ENCODE measurements around the gene TBPL2. TPM values are rescaled to one million over a fixed set of nuclear protein-coding genes. Genes with fewer than 3 reads are reported as not detected.

The TBPL2 gene
- total and polyA plus RNA-seq, 2 of the 13 experiments (the other 11 are each of a cell fraction or from before 2014, with no cell fraction given) = not detected

- no TSS peak for BruUV-seq (replicated peaks)
- Histone ChIP-seq H3K4me3 (replicated peaks in 1 of 3; ENCODE audit: insufficient read depth in 1 of 3, low read depth in 2 of 3, low read length in 3 of 3) (no peak overlapping the region), H3K4me2 (ENCODE audit: low read depth, low read length) (no peak overlapping the region), H3K79me2 (ENCODE audit: insufficient read depth, low read length) (peaks cover 66% of the 10 kb centered on the region), H3K9ac (ENCODE audit: insufficient read depth, low read depth, low read length) (no peak overlapping the region), H3K36me3 (replicated peaks in 1 of 2; ENCODE audit: control insufficient read depth in 1 of 2, insufficient read depth in 2 of 2, low read length in 2 of 2) (peaks cover 4% of the 10 kb centered on the region in 2 experiments; a peak in 2 of 5 replicates), H2AFZ (ENCODE audit: low read length) (no peak overlapping the region), H3K27ac (ENCODE audit: extremely low read length, insufficient read depth, low read length) (no peak overlapping the region), H3K27me3 (ENCODE audit: control insufficient read depth in 1 of 2, insufficient read depth in 2 of 2, low read length in 2 of 2) (no peaks in the 10 kb centered on the region), H3K4me1 (ENCODE audit: insufficient read depth, low read length) (peaks cover 5% of the 10 kb centered on the region), H4K20me1 (ENCODE audit: insufficient read depth, low read length) (no peaks in the 10 kb centered on the region), H3K9me3 (ENCODE audit: low read length) (no peaks in the 10 kb centered on the region)
- no peak for FAIRE-seq
- no peak for TF ChIP-seq FOXK2 (IDR thresholded peaks at IDR 0.05)
- TF ChIP-seq, protein P1, sequence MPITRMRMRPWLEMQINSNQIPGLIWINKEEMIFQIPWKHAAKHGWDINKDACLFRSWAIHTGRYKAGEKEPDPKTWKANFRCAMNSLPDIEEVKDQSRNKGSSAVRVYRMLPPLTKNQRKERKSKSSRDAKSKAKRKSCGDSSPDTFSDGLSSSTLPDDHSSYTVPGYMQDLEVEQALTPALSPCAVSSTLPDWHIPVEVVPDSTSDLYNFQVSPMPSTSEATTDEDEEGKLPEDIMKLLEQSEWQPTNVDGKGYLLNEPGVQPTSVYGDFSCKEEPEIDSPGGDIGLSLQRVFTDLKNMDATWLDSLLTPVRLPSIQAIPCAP (CRISPR knock-in tag; IDR thresholded peaks at IDR 0.05; ENCODE audit: low read depth) = no peak
- no peak for TF ChIP-seq ZNF263 (CRISPR knock-in tag; IDR thresholded peaks at IDR 0.05)
- TF ChIP-seq ZC3H13 (CRISPR knock-in tag; IDR thresholded peaks at IDR 0.05) = no peak
- TF ChIP-seq MIER2 (CRISPR knock-in tag; IDR thresholded peaks at IDR 0.05) = no peak
- no peak for TF ChIP-seq ZNF841 (CRISPR knock-in tag; IDR thresholded peaks at IDR 0.05; ENCODE audit: borderline replicate concordance)
- ATAC-seq = no peak
- POLR2A ChIA-PET = no interaction called here
- no peak for DNase-seq (ENCODE audit: low spot score)
- CTCF ChIA-PET (ENCODE audit: low intra/inter-chr PET ratio, low total read pairs) = no interaction called here
- in situ Hi-C loops (cut with HindIII; ENCODE audit: extremely low pct_ligation_motif_present, low pct_unique_long_range_greater_than_20kb) = no loop called here
- WGBS (ENCODE audit: low lambda C conversion rate) = 95% methylated on average over 5 of the region's 5 CpGs
- intact Hi-C loops (cut with micrococcal nuclease; ENCODE audit: unreplicated experiment) = no loop called here
Measured at GRCh38 chr14:55404173-55404854, 36.1 kb downstream of the TBPL2 start.

DNA sequence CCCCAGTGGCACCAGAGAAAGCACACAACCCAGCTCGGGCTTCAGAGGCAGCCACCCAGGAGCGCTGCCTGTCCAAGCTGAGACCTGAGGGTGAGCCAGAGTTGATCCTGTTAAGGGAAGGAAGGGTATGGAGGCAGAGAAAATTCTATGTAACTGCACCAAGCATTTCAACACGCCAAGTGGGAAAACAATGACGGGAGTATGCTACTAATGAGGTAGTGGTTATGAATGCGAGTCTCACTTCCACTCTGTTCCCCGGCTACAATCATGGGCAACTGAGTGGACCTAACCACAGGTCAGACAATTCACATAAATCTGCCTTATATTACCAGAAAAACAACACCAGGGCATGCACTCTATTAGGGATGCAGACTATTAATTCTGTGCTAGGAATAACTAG lies 38.7 kb downstream of the TBPL2 start:
- peaks cover 57% of the 10 kb centered on the region for H3K79me2 ChIP-seq (ENCODE audit: insufficient read depth, low read length)
- FAIRE-seq = no peak

More for the DNA sequence above, 38.7 kb downstream of the TBPL2 start:
- ATAC-seq = no peak
- in situ Hi-C loops (cut with HindIII; ENCODE audit: extremely low pct_ligation_motif_present, low pct_unique_long_range_greater_than_20kb) = no loop called here
- no peaks in the 10 kb centered on the region for H3K27me3 ChIP-seq (ENCODE audit: control insufficient read depth in 1 of 2, insufficient read depth in 2 of 2, low read length in 2 of 2)
- H4K20me1 ChIP-seq (ENCODE audit: insufficient read depth, low read length) = no peaks in the 10 kb centered on the region
- no peak overlapping the region for H3K27ac ChIP-seq (ENCODE audit: extremely low read length, insufficient read depth, low read length)
- no peak overlapping the region for H2AFZ ChIP-seq (ENCODE audit: low read length)
- ChIA-PET CTCF (ENCODE audit: low intra/inter-chr PET ratio, low total read pairs) (no interaction called here), POLR2A (no interaction called here)
- H3K9me3 ChIP-seq (ENCODE audit: low read length) = no peaks in the 10 kb centered on the region
- H3K36me3 ChIP-seq (replicated peaks in 1 of 2; ENCODE audit: control insufficient read depth in 1 of 2, insufficient read depth in 2 of 2, low read length in 2 of 2) = 0 out of 5 replicates have a peak, but pooled peaks cover 0 to 1% of the 10 kb centered on the region in 2 experiments
- BruUV-seq (replicated peaks) = no TSS peak
- H3K4me1 ChIP-seq (ENCODE audit: insufficient read depth, low read length) = no peaks in the 10 kb centered on the region
- 97% methylated on average over 6 of the region's 6 CpGs for WGBS (ENCODE audit: low lambda C conversion rate)
- H3K9ac ChIP-seq (ENCODE audit: insufficient read depth, low read depth, low read length) = no peak overlapping the region
- no peak overlapping the region for H3K4me2 ChIP-seq (ENCODE audit: low read depth, low read length)
- DNase-seq (ENCODE audit: low spot score) = no peak
- intact Hi-C loops (cut with micrococcal nuclease; ENCODE audit: unreplicated experiment) = no loop called here
- no peak overlapping the region for H3K4me3 ChIP-seq (replicated peaks in 1 of 3; ENCODE audit: insufficient read depth in 1 of 3, low read depth in 2 of 3, low read length in 3 of 3)
- no peak for TF ChIP-seq KMT2B (CRISPR knock-in tag; IDR thresholded peaks at IDR 0.05)
- TF ChIP-seq ZNF646 (CRISPR knock-in tag; IDR thresholded peaks at IDR 0.05) = no peak
- no peak for TF ChIP-seq JARID2 (CRISPR knock-in tag; IDR thresholded peaks at IDR 0.05; ENCODE audit: insufficient replicate concordance)

Measured in HepG2 (cell line).